GM19468 (cell line): Measurements from ENCODE around the gene MTUS2.

Experiments
- ATAC-seq: cut with Tn5 transposase; IDR thresholded peaks from one replicate; pipeline ENCODE4 v1.9.1; 2021; ENCODE audit warnings: mild to moderate bottlenecking, moderate library complexity, moderate number of reproducible peaks; ENCODE audit not compliant: unreplicated experiment; ENCODE audit errors: extremely low read depth

Gene MTUS2

GRCh38 chr13:29464105-29464679 lies 644.1 kb downstream of the MTUS2 start:
- ATAC-seq, result no peak

- ATAC-seq, result no peak
These were observed 645.7 kb downstream of the MTUS2 start for GRCh38 chr13:29465741-29466293.

GRCh38 chr13:29471551-29471950 lies 651.4 kb downstream of the MTUS2 start:
- no peak for ATAC-seq

- no peak for ATAC-seq
These were observed 652.3 kb downstream of the MTUS2 start for GRCh38 chr13:29472332-29472961.

- no peak for ATAC-seq
These were observed 653.0 kb downstream of the MTUS2 start for GRCh38 chr13:29473166-29473565.

GRCh38 chr13:29474991-29475390 lies 654.9 kb downstream of the MTUS2 start:
- no peak for ATAC-seq

GRCh38 chr13:29476046-29476445 lies 655.9 kb downstream of the MTUS2 start:
- ATAC-seq, result no peak

- ATAC-seq, result no peak
These were observed 659.8 kb downstream of the MTUS2 start for GRCh38 chr13:29479716-29480492.

- no peak for ATAC-seq
These were observed 660.9 kb downstream of the MTUS2 start for GRCh38 chr13:29480893-29481525.

GRCh38 chr13:29481603-29482002 lies 661.5 kb downstream of the MTUS2 start:
- no peak for ATAC-seq

GRCh38 chr13:29482504-29482903 lies 662.4 kb downstream of the MTUS2 start:
- ATAC-seq, result no peak

- no peak for ATAC-seq
These were observed 663.1 kb downstream of the MTUS2 start for GRCh38 chr13:29483211-29483610.

- ATAC-seq, result no peak
These were observed 663.5 kb downstream of the MTUS2 start for GRCh38 chr13:29483623-29484022.

- ATAC-seq, result no peak
These were observed 664.1 kb downstream of the MTUS2 start for GRCh38 chr13:29484236-29484635.

GRCh38 chr13:29484796-29485195 lies 664.7 kb downstream of the MTUS2 start:
- ATAC-seq, result no peak

- ATAC-seq, result no peak
These were observed 666.4 kb downstream of the MTUS2 start for GRCh38 chr13:29486551-29486950.

GRCh38 chr13:29487466-29488454 lies 667.6 kb downstream of the MTUS2 start:
- no peak for ATAC-seq

- no peak for ATAC-seq
These were observed 669.8 kb downstream of the MTUS2 start for GRCh38 chr13:29489650-29490560.

- no peak for ATAC-seq
These were observed 670.4 kb downstream of the MTUS2 start for GRCh38 chr13:29490561-29490885.
